HepG2 (cell line): ENCODE data around the gene SMARCB1. TPM values are rescaled to one million over a fixed set of nuclear protein-coding genes. Genes with fewer than 3 reads are reported as not detected.
A peak's percentile ranks its signal among the peaks of the same experiment; 100 is the strongest.

Experiments used
- ATAC-seq: fragments of 200-7000 bp; cut with Tn5 transposase; 3 replicates; pipeline ENCODE4 v1.9.1; 2020; ENCODE audit warnings: mild to moderate bottlenecking, moderate library complexity
- BruUV-seq: library from RNA; stranded (reverse); fragments of 400-500 nt; replicated peaks from 2 replicates; lab custom pipeline; 2021; lab: Mats Ljungman, UMichigan
- CTCF ChIA-PET: fragments of 300-600 bp; formaldehyde crosslinking; extraction: SDS; loops from one replicate; lab custom pipeline; 2021; ENCODE audit warnings: low total read pairs, inconsistent platforms, low intra/inter-chr PET ratio; lab: Yijun Ruan, JAX
- POLR2A ChIA-PET: fragments of 350-600 bp; sonication (Branson Sonifier 250); formaldehyde crosslinking; loops from one replicate; lab custom pipeline; 2020; ENCODE audit warnings: antibody characterized with exemption, inconsistent platforms; lab: Yijun Ruan, JAX
- DNase-seq: peaks from one replicate; pipeline ENCODE4 v3.0.0-alpha.2; 2015; ENCODE audit warnings: low spot score
- FAIRE-seq: peaks from 3 replicates; lab custom pipeline; 2011; peaks lifted over from hg19 to GRCh38; lab: Jason Lieb, UNC
- H2AFZ ChIP-seq: one replicate; pipeline ENCODE4 v1.6.1; 2011; ENCODE audit warnings: low read length, inconsistent platforms
- H3K27ac ChIP-seq: fragments of 300-600 bp; 3 replicates; pipeline ENCODE4 v1.8.0; 2011; ENCODE audit warnings: mixed run types, mild to moderate bottlenecking, mixed read lengths, low read length, inconsistent platforms; ENCODE audit not compliant: insufficient read depth; ENCODE audit errors: extremely low read length
- H3K27me3 ChIP-seq, 2 experiments: fragments of 200-600 bp in 1 of 2; 2 replicates in 1 of 2; 3 replicates in 1 of 2; pipeline versions ENCODE4 v1.6.0 to v1.8.0; 2011; ENCODE audit warnings: low read length in 2 of 2, mild to moderate bottlenecking in 2 of 2, moderate library complexity in 2 of 2, inconsistent platforms in 1 of 2; ENCODE audit not compliant: insufficient read depth in 2 of 2, control insufficient read depth in 1 of 2
- H3K36me3 ChIP-seq, 2 experiments: fragments of 200-600 bp in 1 of 2; replicated peaks in 1 of 2; 2 replicates in 1 of 2; 3 replicates in 1 of 2; pipeline versions ENCODE4 v1.5.1 to v1.8.0; 2011; ENCODE audit warnings: low read length in 2 of 2, inconsistent platforms in 1 of 2; ENCODE audit not compliant: insufficient read depth in 2 of 2, control insufficient read depth in 1 of 2
- H3K4me1 ChIP-seq: 2 replicates; pipeline ENCODE4 v1.5.1; 2012; ENCODE audit warnings: low read length, inconsistent platforms; ENCODE audit not compliant: insufficient read depth
- H3K4me2 ChIP-seq: 2 replicates; pipeline ENCODE4 v1.6.0; 2011; ENCODE audit warnings: low read depth, low read length, inconsistent platforms
- H3K4me3 ChIP-seq, 3 experiments: fragments of 200-600 bp in 1 of 3; sonication (generic), shearing (Covaris generic) in 1 of 3; replicated peaks in 1 of 3; 2 replicates each; pipeline ENCODE4 v1.5.1; 2011 to 2016; ENCODE audit warnings: low read length in 3 of 3, inconsistent platforms in 2 of 3, low read depth in 2 of 3, mild to moderate bottlenecking in 2 of 3, control low read depth in 1 of 3, mixed read lengths in 1 of 3; ENCODE audit not compliant: insufficient read depth in 1 of 3
- H3K79me2 ChIP-seq: one replicate; pipeline ENCODE4 v1.6.1; 2011; ENCODE audit warnings: low read length, inconsistent platforms; ENCODE audit not compliant: insufficient read depth
- H3K9ac ChIP-seq: 2 replicates; pipeline ENCODE4 v1.6.0; 2011; ENCODE audit warnings: mild to moderate bottlenecking, low read depth, low read length, inconsistent platforms; ENCODE audit not compliant: insufficient read depth
- H3K9me3 ChIP-seq: 2 replicates; pipeline ENCODE4 v1.5.1; 2012; ENCODE audit warnings: mild to moderate bottlenecking, low read length
- H4K20me1 ChIP-seq: 2 replicates; pipeline ENCODE4 v1.6.0; 2011; ENCODE audit warnings: inconsistent platforms, mild to moderate bottlenecking, low read length, moderate library complexity; ENCODE audit not compliant: insufficient read depth
- CENPX ChIP-seq: sonication (generic); formaldehyde crosslinking; IDR thresholded peaks from 2 replicates; pipeline ENCODE4 v1.9.0; 2021; ENCODE audit warnings: mild to moderate bottlenecking, missing genetic modification reagents, moderate library complexity
- GZF1 ChIP-seq: sonication (generic); formaldehyde crosslinking; IDR thresholded peaks from 2 replicates; pipeline ENCODE4 v1.5.1; 2020; ENCODE audit warnings: mild to moderate bottlenecking, missing genetic modification reagents
- HMGXB3 ChIP-seq: sonication (generic); formaldehyde crosslinking; IDR thresholded peaks from 2 replicates; pipeline ENCODE4 v1.4.0; 2020; ENCODE audit warnings: missing genetic modification reagents, borderline replicate concordance
- HNRNPUL1 ChIP-seq: fragments of 200-400 bp; formaldehyde crosslinking; IDR thresholded peaks from 2 replicates; pipeline ENCODE4 v1.6.1; 2017; ENCODE audit warnings: low read depth, mild to moderate bottlenecking, low read length, moderate library complexity
- KMT2A ChIP-seq: sonication (generic); formaldehyde crosslinking; IDR thresholded peaks from 2 replicates; pipeline ENCODE4 v1.4.0; 2020; ENCODE audit warnings: missing genetic modification reagents
- MATR3 ChIP-seq: sonication (generic); formaldehyde crosslinking; IDR thresholded peaks from 2 replicates; pipeline ENCODE4 v1.4.0; 2020; ENCODE audit warnings: missing genetic modification reagents
- NBN ChIP-seq: fragments of 450-650 bp; conservative IDR thresholded peaks from 2 replicates; pipeline ENCODE4 v1.6.1; 2017
- NCOA2 ChIP-seq: sonication (generic); formaldehyde crosslinking; IDR thresholded peaks from 2 replicates; pipeline ENCODE4 v1.8.0; 2022; ENCODE audit warnings: inconsistent platforms
- PAF1 ChIP-seq: IDR thresholded peaks from 2 replicates; pipeline ENCODE4 v1.6.1; 2016; ENCODE audit warnings: missing genetic modification reagents, missing compliant biosample characterization
- RBFOX2 ChIP-seq: fragments of 200-400 bp; formaldehyde crosslinking; IDR thresholded peaks from 2 replicates; pipeline ENCODE4 v1.6.1; 2017; ENCODE audit warnings: low read depth, mild to moderate bottlenecking, low read length
- SIX4 ChIP-seq: sonication (generic); formaldehyde crosslinking; IDR thresholded peaks from 2 replicates; pipeline ENCODE4 v1.4.0; 2020; ENCODE audit warnings: missing genetic modification reagents
- ZC3H4 ChIP-seq: sonication (generic); formaldehyde crosslinking; IDR thresholded peaks from 2 replicates; pipeline ENCODE4 v1.4.0; 2020; ENCODE audit warnings: missing genetic modification reagents, borderline replicate concordance
- ZNF24 ChIP-seq: fragments of 450-650 bp; IDR thresholded peaks from 2 replicates; pipeline ENCODE4 v1.6.1; 2017; ENCODE audit warnings: antibody characterized with exemption, mild to moderate bottlenecking
- ZNF326 ChIP-seq: sonication (generic); formaldehyde crosslinking; IDR thresholded peaks from 2 replicates; pipeline ENCODE4 v1.4.0; 2020; ENCODE audit warnings: missing genetic modification reagents, borderline replicate concordance
- ZSCAN22 ChIP-seq: sonication (generic); formaldehyde crosslinking; IDR thresholded peaks from 2 replicates; pipeline ENCODE4 v1.4.0; 2020; ENCODE audit warnings: mild to moderate bottlenecking, missing genetic modification reagents
- WGBS: methylation state at CpG from one replicate; pipeline ENCODE4 v1.1.6; 2017; ENCODE audit warnings: low lambda C conversion rate; 5-methylcytosine and 5-hydroxymethylcytosine counted together
- in situ Hi-C: cut with HindIII; loops from 2 replicates; pipeline ENCODE4 v1.10.0; 2017; ENCODE audit warnings: low pct_unique_long_range_greater_than_20kb; ENCODE audit not compliant: extremely low pct_ligation_motif_present
- intact Hi-C: fragments of 100-400 bp; cut with micrococcal nuclease; formaldehyde crosslinking; loops from one replicate; pipeline ENCODE4 v1.10.0; 2022; ENCODE audit not compliant: unreplicated experiment
- polyA plus RNA-seq, 8 experiments: library from polyadenylated mRNA; depleted of rRNA in 3 of 8; stranded (reverse) in 7 of 8; unstranded in 1 of 8; fragments of >200 nt; fragmentation: Illumina TruSeq in 4 of 8; extraction: Trizol in 4 of 8; gene quantifications; 2 replicates each; pipeline versions ENCODE4 v1.2.1 to v1.2.3, GENCODE V29; 2011 to 2016; ENCODE audit warnings: low read depth in 4 of 8, missing spikeins in 1 of 8, mixed read lengths in 1 of 8; ENCODE audit not compliant: insufficient read depth in 1 of 8
- total RNA-seq, 5 experiments: library from RNA; depleted of rRNA; stranded (reverse); fragments of >200 nt; fragmentation: Illumina TruSeq; extraction: Trizol; gene quantifications; 2 replicates each; pipeline ENCODE4 v1.2.3, GENCODE V29; 2016; ENCODE audit warnings: low read depth in 1 of 5
- TF ChIP-seq, protein P1 (sequence below): sonication (generic); formaldehyde crosslinking; IDR thresholded peaks from 2 replicates; pipeline ENCODE4 v1.8.1; 2023; ENCODE audit warnings: mild to moderate bottlenecking, missing genetic modification reagents

SMARCB1 gene
- total and polyA plus RNA-seq, 2 of the 13 experiments (the other 11 are each of a cell fraction or from before 2014, with no cell fraction given): 74.0 to 166 TPM

GRCh38 chr22:23763579-23763945 lies 23.2 kb upstream of the SMARCB1 start:
- CTCF ChIA-PET: no interaction called here

GRCh38 chr22:23763954-23764353 lies 22.8 kb upstream of the SMARCB1 start:
- WGBS: 94% methylated on average over 4 of the region's 7 CpGs
- no peak for ATAC-seq
- no peak for FAIRE-seq
- H3K27me3 ChIP-seq: no peaks in the 10 kb centered on the region
- H3K9me3 ChIP-seq: no peaks in the 10 kb centered on the region
- no peak for DNase-seq
- H3K27ac ChIP-seq: no peak overlapping the region
- peaks cover 7% of the 10 kb centered on the region for H3K79me2 ChIP-seq
- peaks cover 0 to 1% of the 10 kb centered on the region in 2 experiments; a peak in 2 of 5 replicates for H3K36me3 ChIP-seq
- H2AFZ ChIP-seq: no peak overlapping the region
- TF ChIP-seq HMGXB3 (CRISPR knock-in tag) (no peak), GZF1 (CRISPR knock-in tag) (no peak), ZNF326 (CRISPR knock-in tag) (peak; percentile 61; the same call in 1 of the 2 replicates), HNRNPUL1 (no peak), PAF1 (CRISPR knock-in tag) (no peak), ZC3H4 (CRISPR knock-in tag) (no peak), CENPX (CRISPR knock-in tag) (no peak), KMT2A (CRISPR knock-in tag) (no peak), RBFOX2 (0 out of 2 replicates have a peak, but pooled peaks have one; percentile 20), ZSCAN22 (CRISPR knock-in tag) (no peak), SIX4 (no peak), NBN (no peak), MATR3 (no peak), NCOA2 (no peak)
- TF ChIP-seq, protein P1, sequence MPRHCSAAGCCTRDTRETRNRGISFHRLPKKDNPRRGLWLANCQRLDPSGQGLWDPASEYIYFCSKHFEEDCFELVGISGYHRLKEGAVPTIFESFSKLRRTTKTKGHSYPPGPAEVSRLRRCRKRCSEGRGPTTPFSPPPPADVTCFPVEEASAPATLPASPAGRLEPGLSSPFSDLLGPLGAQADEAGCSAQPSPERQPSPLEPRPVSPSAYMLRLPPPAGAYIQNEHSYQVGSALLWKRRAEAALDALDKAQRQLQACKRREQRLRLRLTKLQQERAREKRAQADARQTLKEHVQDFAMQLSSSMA (CRISPR knock-in tag): no peak
- TF ChIP-seq, all 625 proteins: peak for 2
- Histone ChIP-seq H3K4me3 (no peak overlapping the region), H3K4me2 (no peak overlapping the region), H3K9ac (no peak overlapping the region), H3K4me1 (peaks cover 42% of the 10 kb centered on the region), H4K20me1 (no peaks in the 10 kb centered on the region)
- ChIA-PET CTCF (no interaction called here), POLR2A (interaction anchor here (1.0 to 6.9 kb wide), 2 partner anchors 10 to 11 kb away, joined by 4 to 52 read pairs; partner anchors contain the start of genes VPREB3 and ZNF70)
- intact Hi-C loops: no loop called here
- no TSS peak for BruUV-seq
- in situ Hi-C loops: no loop called here

More at GRCh38 chr22:23763579-23763945, 23.2 kb upstream of the SMARCB1 start:
- H2AFZ ChIP-seq: no peak overlapping the region
- WGBS: 95% methylated on average over 17 of the region's 17 CpGs
- POLR2A ChIA-PET: interaction anchor here (1.0 to 6.9 kb wide), 2 partner anchors 11 kb away, joined by 4 to 52 read pairs; partner anchors contain the start of genes VPREB3 and ZNF70
- peaks cover 7% of the 10 kb centered on the region for H3K79me2 ChIP-seq
- H3K4me1 ChIP-seq: peaks cover 39% of the 10 kb centered on the region
- no peak overlapping the region for H3K9ac ChIP-seq
- in situ Hi-C loops (no loop called here), intact Hi-C loops (no loop called here)
- ATAC-seq (no peak), FAIRE-seq (no peak), DNase-seq (no peak)
- TF ChIP-seq ZNF24 (no peak), RBFOX2 (0 out of 2 replicates have a peak, but pooled peaks have one; percentile 27)
- no peaks in the 10 kb centered on the region for H3K27me3 ChIP-seq
- no peaks in the 10 kb centered on the region for H4K20me1 ChIP-seq
- no TSS peak for BruUV-seq
- H3K36me3 ChIP-seq: peaks cover 0 to 1% of the 10 kb centered on the region in 2 experiments; a peak in 2 of 5 replicates
- no peak overlapping the region for H3K4me3 ChIP-seq
- no peaks in the 10 kb centered on the region for H3K9me3 ChIP-seq
- no peak overlapping the region for H3K4me2 ChIP-seq
- no peak overlapping the region for H3K27ac ChIP-seq
